ENCODE data around the gene NCAPD2.
"Not testable (repeated sequence)": the region's sequence is repeated elsewhere in the genome, so short reads cannot be mapped to it uniquely, and the experiment has no call there.

Gene NCAPD2

DNA sequence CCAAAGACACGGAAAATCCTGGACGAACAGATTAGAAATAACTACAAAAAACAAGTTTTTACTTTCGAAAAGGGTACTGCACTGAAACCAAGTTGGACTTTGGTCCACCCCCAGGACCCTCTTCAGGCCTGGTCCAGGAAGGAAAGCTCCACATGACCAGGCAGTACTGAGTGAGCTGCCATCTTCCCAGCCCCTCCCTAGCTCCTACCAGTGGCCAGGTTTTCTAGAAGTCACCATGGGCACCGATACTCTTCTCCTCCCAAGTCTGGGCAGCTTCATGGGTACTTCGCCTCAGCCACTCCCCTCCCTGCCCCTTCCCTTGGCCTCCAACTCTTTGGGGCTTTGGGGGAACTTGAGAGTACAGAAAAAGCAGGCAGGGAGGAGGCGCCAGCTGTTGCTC is 30.0 kb upstream of the NCAPD2 start:
- DNase-seq: no peak

DNA sequence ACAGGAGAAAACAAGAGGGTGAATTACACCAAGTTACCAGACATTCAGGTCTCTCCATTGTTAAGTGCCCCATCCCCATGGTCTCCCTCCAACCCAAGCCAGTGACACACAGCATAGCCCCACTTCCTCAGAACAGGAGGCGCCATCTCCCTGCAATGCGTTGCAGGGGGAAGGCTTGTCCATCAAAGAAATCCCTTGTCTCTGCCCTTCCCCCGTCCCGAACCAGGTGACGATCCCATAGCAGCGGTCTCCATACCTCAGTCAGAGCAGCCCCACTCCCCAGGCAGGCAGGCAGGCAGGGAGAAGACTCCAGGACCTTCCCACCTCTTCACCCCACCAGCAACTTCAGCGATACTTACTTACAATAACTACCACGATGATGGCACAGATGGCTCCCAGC is 29.4 kb upstream of the NCAPD2 start:
- DNase-seq: no peak

DNA sequence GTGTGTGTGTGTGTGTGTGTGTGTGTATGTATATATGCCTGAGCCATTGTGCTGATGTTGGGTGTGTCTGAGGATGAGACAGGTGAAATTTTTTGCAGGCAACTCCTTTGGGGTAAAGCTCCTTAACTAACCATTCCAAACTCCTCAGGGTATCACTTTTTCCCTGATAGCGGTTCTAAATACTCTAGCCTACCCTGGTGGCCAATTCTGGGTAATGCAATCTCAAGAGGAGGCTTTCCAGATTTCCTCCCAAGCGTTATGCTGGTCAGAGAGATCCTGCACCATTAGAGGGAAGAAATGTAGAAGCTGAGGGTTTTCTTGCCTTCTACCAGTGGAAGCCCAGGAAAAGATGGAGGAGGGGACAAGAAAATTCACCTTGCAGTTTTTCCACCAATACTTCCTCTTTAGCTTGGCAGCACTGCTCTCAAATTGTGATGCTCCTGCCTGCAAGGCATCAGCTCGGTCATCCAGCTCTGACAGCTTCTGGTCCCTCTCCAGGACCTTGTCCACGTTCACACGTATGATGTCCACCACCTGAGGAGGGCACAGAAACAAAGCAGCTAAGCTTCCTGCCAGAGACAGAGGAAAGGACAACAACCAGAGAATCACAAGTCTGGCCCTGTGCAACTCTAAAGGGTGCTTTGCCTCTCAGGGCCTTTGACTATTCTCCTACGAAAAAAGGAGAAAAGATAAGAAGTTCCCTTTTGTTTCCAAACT is 28.3 kb upstream of the NCAPD2 start:
- peak; percentile 53 to 80 (median 70) for DNase-seq

DNA sequence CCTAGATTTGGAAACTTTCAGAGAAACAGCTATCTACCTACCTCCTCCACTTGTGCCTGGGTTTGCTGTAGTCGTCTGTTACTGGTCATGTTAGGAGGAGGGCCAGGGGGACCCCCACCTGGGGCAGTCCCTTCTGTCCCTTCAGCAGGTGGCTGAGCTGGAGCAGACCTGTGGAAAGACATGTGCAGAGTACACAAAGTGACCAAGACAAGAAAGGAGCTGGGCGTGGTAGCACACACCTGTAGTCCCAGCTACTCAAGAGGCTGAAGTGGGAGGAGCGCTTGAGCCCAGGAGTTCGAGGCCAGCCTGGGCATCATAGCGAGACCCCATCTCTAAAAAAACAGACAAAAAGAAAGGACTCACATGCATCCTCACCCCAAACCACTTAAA is 27.7 kb upstream of the NCAPD2 start:
- no peak for DNase-seq

DNA sequence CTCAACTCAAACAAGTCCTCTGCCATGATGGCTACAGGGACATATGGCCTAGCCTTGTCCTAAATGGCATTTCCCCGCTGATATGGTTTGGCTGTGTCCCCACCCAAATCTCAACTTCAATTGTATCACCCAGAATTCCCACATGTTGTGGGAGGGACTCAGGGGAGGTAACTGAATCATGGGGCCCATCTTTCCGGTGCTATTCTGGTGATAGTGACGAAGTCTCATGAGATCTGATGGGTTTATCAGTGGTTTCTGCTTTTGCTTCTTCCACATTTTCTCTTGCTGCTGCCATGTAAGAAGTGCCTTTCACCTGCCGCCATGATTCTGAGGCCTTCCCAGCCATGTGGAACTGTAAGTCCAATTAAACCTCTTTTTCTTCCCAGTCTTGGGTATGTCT is 27.2 kb upstream of the NCAPD2 start:
- DNase-seq: not testable (repeated sequence)

DNA sequence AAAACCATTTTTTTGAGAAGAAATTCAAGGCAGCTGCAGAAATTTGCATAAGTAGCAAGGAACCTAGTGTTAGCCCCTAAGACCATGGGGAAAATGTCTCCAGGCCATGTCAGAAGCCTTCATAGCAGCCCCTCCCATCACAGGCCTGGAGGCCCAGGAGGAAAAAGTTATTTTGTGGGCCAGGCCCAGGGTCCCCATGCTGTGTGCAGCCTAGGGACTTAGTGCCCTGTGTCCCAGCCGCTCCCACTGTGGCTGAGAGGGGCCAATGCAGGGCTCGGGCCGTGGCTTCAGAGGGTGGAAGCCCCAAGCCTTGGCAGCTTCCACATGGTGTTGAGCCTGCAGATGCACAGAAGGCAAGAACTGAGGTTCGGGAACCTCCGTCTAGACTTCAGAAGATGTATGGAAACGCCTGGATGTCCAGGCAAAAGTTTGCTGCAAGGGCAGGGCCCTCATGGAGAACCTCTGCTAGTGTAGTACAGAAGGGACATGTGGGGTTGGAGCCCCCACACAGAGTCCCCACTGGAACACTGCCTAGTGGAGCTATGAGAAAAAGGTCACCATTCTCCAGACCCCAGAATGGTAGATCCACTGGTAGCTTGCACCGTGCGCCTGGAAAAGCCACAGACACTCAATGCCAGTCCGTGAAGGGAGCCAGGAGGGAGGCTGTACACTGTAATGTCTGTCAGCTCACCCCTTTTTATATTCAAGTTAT is 26.2 kb upstream of the NCAPD2 start:
- not testable (repeated sequence) for DNase-seq

DNA sequence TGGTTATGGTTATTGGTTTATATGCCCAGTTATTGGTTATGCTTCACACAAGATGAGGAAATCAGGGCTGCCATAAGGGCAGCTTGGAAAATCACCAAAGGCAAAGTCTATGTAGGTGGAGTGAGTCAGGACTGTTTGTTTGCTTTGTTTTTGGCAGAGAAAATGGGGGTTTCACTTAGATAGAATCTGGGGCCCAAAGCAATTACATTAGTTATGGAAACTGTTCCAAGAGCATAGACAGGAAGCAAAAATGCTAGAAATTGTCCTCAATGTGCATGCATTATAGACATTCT is 25.7 kb upstream of the NCAPD2 start:
- DNase-seq: no peak

DNA sequence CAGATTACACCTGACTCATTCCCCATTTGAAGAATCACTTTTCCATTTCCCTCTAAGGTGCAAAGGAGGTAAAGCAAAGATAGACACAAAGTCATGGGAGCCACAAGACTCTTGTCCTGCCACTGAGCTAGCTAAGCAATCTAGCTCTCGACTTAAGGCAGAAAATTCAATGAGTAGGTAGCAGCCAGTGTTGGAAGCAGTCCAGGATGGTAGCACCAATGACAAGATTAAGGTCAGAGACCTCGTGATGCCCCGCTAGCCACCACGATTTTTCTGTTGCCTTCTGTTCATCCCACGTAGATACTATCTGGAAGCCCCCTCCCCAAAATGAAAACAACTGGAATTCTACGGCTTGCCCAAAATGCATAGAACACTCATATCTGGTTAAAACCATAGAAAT is 24.8 kb upstream of the NCAPD2 start:
- no peak for DNase-seq

DNA sequence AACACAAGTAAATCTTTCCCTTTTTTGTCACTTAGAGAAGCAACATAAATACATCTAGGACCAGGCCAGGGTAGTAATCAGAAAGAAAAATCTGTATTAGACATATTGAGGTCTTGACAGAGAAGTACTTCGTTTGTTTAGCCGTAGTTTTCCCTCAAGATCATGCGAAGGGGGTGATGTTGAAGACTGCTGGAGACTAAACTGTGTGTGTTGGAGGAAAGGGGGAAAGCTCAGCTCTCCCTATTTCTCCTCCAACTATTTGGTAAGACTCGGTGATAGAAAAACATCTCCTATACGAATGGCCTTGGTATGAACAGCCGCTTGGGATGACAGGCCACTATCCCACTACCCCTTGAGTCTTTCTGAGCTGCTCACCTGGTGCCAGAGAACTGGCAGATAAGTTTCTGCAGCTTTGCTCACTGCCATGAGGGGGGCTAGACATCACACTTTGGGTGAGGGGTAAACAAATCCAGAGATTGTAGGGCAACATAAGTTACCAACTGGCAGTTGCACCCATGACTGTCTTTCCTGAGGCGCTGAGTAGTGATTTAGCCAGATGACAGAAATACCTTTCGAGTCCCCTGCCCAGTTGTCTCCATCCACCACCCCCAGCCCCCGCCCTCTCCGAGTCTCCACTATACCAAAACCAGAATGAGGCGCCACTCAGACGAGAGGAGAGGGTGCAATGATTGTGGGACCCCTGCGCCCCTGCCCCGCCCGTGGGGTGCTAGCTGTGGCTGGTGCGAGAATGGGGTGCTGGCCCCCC is 24.1 kb upstream of the NCAPD2 start:
- peak in 2 of 3 experiments; percentile 64 to 69 for DNase-seq

DNA sequence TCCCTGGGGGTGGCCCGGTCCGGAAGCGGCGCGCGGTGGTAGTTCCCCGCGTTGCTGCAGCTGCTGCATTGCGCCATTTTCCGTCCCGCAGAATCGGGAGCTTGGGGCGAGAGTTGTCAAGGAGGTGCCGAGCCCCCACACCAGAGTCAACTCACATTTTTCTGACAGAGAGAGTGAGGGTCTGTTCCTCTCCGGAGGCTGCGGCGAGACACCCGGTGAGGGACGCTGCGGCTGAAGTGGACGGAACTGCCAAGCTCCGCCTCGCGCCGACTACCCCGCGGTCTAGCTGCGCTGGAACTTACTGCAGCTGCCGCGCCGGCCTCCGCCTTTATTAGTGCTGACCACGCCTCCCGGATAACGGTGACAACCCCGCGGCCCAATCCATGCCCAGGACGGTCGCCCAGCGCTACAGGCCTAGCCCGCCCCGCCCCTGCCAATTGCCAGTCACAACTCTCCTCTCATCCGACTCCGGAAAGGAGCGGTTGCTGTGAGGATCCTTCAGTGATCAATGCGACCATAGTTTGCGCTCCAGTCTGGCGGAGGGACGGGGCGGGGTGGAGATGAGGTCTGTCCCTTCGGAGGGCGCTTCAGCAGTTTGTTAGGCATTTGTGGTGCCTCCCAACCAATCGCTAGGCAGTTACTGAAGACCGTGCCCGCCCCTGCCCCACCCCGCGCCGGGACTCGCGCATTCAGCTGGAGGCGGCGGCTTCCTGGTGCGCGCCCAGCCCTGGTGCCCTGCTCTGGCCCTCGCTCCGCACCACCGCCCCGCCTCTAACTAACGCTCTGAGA is 23.3 kb upstream of the NCAPD2 start, which contains the start of gene VAMP1:
Gene VAMP1 (minus strand): TSS at position 303 of the 789 bp plus-strand sequence. CDS start 146 bp downstream, at position 157.
- DNase-seq: peak; percentile 96 to 100 (median 98)

DNA sequence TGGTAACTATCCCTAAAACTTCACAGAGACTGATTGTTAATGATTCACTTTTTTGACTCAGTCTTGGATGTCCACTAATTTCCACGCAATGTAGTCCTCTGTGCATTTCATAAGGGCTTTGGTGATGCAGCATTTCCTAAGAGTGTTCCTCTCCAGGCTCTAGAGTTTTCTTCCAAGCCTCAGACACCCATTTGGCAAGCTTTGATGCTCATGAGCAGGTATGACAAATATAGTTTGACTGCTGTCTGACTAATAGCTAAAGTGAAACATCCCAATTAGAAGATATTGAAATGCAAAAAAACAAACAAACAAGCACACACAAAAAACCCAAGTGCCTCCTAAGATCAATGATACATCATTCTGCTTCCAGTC is 21.9 kb upstream of the NCAPD2 start:
- no peak for DNase-seq

DNA sequence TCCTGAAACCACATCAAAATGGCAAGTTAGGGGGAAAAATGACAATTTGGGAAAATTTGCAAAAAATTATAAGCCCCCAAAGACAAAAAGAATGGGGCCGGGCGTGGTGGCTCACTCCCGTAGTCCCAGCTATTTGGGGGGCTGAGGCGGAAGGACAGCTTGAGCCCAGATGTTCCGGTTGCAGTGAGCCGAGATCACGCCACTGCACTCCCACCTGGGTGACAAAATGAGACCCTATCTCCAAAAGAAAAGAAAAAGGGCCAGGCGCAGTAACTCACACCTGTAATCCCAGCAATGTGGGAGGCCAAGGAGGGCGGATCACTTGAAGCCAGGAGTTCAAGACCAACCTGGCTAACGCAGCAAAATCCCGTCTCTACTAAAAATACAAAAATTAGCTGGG is 21.4 kb upstream of the NCAPD2 start:
- no peak for DNase-seq

DNA sequence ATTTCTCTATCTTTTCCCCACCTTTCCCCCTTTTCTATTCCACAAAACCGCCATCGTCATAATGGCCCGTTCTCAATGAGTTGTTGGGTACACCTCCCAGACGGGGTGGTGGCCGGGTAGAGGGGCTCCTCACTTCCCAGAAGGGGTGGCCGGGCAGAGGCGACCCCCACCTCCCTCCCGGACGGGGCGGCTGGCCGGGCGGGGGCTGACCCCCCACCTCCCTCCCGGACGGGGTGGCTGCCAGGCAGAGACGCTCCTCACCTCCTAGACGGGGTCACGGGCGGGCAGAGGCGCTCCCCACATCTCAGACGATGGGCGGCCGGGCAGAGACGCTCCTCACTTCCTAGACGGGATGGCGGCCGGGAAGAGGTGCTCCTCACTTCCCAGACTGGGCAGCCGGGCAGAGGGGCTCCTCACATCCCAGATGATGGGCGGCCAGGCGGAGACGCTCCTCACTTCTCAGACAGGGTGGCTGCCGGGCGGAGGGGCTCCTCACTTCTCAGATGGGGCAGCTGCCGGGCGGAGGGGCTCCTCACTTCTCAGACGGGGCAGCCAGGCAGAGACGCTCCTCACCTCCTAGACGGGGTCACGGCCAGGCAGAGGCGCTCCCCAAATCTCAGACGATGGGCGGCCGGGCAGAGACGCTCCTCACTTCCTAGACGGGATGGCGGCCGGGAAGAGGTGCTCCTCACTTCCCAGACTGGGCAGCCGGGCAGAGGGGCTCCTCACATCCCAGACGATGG is 18.5 kb upstream of the NCAPD2 start:
- DNase-seq: not testable (repeated sequence)

DNA sequence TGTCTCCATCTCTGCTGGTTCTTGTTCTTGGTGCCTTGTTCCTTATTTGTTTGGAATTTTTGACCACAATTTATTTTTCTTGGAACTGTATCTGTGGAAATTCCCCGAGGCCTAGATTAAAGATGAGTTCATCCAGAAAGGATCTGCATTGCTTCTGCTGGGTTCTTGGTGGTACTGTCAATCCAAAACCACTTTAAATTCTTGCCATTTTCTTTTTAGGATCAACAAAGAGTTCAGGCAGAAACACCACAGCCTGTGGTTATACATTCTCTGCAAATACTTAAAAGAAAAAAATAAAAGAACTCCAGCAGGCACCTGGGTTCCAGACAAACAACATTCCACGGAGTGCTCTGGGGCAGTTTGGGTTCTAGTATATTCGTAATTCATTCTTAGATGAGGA is 17.4 kb upstream of the NCAPD2 start:
- no peak for DNase-seq

DNA sequence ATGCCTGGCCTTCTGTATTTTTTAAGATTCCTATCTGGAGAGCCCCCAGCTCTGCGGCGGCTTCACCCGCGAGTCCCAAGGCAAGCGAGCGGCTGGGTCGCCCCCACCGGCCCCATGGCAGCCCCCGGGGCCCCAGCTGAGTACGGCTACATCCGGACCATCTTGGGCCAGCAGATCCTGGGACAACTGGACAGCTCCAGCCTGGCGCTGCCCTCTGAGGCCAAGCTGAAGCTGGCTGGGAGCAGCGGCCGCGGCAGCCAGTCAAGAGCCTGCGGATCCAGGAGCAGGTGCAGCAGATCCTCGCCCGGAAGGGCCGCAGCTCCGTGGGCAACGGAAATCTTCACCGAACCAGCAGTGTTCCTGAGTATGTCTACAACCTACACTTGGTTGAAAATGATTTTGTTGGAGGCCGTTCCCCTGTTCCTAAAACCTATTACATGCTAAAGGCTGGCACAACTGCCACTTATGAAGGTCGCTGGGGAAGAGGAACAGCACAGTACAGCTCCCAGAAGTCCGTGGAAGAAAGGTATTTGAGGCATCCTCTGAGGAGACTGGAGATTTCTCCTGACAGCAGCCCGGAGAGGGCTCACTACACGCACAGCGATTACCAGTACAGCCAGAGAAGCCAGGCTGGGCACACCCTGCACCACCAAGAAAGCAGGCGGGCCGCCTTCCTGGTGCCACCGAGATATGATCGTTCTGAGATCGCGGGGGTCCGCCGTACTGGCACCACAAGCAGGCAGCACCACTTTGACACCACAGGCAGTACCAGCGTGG is 16.1 kb upstream of the NCAPD2 start:
- not testable (repeated sequence) for DNase-seq

DNA sequence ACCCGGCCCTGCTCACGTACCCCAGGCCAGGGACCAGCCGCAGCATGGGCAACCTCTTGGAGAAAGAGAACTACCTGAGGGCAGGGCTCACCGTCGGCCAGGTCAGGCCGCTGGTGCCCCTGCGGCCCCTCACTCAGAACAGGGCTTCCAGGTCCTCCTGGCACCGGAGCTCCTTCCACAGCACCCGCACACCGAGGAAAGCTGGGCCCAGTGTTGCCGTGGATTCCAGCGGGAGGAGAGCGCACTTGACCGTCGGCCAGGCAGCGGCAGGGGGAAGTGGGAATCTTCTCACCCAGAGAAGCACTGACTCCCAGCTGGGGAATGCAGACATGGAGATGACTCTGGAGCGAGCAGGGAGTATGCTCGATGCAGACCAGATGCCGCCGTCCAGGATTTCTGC is 15.5 kb upstream of the NCAPD2 start:
- no peak for DNase-seq

DNA sequence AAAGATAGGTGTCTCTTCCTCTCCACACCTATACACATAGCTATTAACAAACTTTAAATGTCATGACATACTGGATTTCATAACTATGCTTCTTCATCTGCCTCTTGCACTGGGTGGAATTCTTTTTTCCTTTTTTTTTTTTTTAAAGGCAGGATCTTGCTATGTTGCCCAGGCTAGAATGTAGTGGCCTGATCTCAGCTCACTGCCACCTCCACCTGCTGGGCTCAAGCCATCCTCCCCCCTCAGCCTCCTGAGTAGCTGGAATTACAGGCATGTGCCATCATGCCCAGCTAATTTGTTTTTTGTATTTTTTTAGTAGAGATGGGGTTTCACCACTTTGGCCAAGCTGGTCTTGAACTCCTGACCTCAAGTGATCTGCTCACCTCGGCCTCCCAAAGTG is 5.7 kb upstream of the NCAPD2 start:
- no peak for DNase-seq

DNA sequence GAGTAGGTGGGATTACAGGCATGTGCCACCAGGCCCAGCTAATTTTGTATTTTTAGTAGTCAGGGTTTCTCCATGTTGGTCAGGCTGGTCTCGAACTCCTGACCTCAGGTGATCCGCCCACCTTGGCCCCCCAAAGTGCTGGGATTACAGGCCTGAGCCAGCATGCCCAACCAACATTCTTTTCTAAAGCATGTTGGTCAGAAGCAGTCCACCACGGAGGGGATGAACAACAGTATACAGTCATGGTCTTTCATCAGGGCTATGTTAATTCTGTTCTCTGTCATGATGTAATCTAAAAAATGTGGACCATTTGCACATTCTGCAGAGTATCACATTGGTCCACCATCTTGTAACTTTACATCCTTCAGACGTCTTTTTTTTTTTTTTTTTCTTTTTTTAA is 4.5 kb upstream of the NCAPD2 start:
- no peak for DNase-seq

DNA sequence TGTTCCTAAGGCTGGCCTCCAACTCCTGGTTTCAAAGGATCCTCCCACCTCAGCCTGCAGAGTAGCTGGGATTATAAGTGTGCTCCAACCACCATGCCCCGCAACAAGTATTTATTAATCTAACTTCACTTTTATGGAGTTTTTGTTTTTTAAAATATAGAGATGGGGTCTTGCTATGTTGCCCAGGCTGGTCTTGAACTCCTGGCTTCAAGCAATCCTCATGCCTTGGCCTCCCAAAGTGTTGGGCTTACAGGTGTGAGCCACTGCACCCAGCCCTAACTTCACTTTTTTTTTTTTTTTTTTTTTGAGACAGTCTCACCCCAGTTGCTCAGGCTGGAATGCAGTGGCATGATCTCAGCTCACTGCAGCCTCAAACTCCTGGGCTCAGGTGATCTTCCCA is 3.2 kb upstream of the NCAPD2 start:
- not testable (repeated sequence) for DNase-seq

DNA sequence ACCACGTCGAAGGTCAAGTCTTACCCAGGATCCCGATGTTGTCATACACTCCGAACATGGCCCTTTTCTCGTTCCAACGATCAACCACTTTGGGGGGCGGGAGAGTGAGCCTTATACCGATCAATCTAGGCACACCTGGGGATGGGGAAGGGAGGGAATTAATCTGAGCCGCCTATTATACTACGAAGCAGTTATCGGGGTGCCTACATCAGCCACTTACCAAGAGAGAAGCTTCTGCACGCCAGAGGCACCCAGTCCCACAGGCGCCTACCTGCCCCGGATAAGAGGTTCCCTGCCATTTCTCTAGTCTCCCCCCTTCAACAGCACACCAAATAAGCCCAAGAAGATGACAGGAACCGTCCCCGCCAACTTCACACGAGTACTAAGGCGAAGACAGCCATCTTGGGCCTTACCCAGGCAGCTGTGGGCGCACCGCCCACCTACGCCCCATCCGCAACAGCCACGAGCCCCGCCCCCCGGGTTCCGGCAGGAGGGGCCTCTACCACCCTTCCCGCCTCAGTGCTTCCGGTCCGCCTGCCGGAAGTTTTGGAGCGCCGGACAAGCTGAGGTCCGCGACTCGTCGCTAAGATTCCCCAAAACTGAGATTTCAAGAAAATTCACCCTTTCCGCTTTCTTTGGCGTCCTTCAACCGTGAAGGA is 935 bp upstream of the NCAPD2 start, which contains the start of gene MRPL51:
Gene MRPL51 (minus strand): TSS at position 425 of the 659 bp plus-strand sequence. CDS start 126 bp downstream, at position 299.
- peak; percentile 95 to 97 (median 96) for DNase-seq

DNA sequence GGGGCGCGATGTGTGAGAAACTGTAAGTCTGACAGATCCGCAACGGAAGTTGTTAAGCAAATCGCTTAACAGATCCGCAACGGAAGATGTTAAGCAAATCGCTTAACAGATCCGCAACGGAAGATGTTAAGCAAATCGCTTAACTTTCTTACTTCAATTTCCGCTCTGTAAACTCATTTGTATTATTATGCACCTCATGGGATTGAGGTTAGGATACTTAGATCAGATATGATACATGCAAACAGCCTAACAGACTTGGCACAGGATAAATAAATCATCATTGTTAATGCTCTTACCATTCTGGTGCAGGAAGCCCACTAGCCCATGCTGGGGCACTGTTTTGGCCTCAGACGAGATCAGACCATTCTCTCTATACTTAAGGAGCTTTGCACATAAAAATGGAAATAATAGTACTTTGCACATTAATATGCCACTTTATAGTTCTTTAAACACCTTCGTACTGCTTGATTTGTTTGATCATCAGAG is 399 bp downstream of the NCAPD2 start:
- peak in 2 of 3 experiments; percentile 37 to 74 for DNase-seq
